Posterior vena cava (tissue), 2 donors: ENCODE data around the gene MDK. TPM values are rescaled to one million over a fixed set of nuclear protein-coding genes. Genes with fewer than 3 reads are reported as not detected.

ENCODE experiments used
- DNase-seq: peaks from one replicate; pipeline ENCODE4 v3.0.0-alpha.2; 2020; ENCODE audit warnings: low spot score
- intact Hi-C, 2 donors: fragments of 100-400 bp; cut with DNase I; formaldehyde crosslinking; loops; one replicate each; pipeline versions ENCODE4 v1.14.1 to v1.14.2; 2022 to 2023
- total RNA-seq, 2 donors: library from RNA; stranded (reverse); fragmentation: NEBNext Ultra II Directional; extraction: Animal tissue kit (Norgen Biotek cat#: 25700); gene quantifications; one replicate each; pipeline ENCODE4 v1.2.1, GENCODE V29; 2021
- donor health status: DM: yes; HTN: yes; CAD: no.
- donor health status: DM: yes; HTN: yes; CAD: no.

Gene MDK
- total RNA-seq, 2 donors from 2014 or later, result 16.6 to 28.9 TPM

DNA sequence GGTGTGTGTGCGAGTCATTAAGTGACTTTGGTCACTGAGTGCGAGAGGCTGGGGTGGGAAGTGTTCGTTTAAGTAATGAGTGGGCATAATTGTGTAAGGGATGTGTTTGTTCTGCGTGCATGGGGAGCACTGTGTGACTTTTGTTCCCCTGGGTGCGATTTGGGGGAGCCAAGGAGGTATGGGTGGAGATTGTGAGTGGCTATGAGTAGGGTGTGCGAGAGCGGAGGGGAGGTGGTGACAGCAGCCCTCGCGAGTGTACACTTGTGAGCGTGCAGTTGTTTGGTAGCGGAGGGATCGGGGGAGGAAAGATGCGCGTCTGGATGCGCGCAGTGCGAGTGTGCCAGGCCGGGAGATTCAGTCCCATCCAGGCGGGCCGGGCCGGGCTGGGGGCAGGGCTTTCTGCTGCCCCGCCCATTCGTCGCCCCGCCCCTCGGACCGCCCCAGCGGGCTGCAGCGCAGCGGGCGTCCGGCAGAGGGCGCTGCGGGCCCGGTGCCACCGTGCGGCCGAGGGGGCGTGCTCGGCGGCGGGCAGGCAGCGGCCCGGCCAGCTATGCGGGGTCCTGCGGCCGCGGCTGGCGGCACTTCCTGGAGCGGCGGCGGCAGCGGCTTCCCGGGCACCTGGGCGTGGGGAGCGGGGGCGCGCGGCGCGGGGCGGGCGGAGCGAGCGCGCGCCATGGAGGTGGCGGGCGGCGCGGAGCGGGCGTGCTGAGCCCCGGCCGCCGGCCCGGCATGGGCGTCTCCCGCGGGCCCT lies 34.4 kb upstream of the MDK start, which contains the start of gene DGKZ:
TSS of gene DGKZ (plus strand) at position 578 of the 751 bp plus-strand sequence. CDS start 197 bp downstream, outside the sequence.
- intact Hi-C loops, result no loop called here
- peak; percentile 96 for DNase-seq

DNA sequence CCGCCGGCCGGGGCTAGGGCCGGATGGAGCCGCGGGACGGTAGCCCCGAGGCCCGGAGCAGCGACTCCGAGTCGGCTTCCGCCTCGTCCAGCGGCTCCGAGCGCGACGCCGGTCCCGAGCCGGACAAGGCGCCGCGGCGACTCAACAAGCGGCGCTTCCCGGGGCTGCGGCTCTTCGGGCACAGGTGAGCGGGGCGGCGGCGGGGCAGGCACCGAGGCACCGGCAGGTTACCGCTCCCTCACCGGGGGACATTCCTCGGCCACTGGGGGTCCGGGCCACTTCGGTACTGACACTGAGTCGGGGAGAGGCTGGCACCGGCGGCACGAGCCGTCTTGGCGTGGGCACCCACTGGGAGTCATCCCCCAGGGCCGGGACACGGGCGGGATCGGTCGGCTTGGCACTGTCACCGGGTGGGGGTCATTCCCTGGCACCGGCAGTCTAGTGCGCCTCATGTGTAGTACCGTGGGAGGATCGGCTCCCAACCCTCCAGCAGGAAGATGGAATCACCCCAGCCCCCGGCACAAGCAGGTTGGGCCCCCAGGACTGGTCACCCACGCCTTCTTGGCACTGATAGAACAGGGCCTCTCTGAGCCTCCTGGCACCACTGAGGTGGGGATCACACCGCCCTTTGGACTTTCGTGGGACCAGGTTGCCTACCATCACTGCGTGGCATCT lies 33.7 kb upstream of the MDK start:
- intact Hi-C loops, result no loop called here
- DNase-seq, result peak; percentile 87

DNA sequence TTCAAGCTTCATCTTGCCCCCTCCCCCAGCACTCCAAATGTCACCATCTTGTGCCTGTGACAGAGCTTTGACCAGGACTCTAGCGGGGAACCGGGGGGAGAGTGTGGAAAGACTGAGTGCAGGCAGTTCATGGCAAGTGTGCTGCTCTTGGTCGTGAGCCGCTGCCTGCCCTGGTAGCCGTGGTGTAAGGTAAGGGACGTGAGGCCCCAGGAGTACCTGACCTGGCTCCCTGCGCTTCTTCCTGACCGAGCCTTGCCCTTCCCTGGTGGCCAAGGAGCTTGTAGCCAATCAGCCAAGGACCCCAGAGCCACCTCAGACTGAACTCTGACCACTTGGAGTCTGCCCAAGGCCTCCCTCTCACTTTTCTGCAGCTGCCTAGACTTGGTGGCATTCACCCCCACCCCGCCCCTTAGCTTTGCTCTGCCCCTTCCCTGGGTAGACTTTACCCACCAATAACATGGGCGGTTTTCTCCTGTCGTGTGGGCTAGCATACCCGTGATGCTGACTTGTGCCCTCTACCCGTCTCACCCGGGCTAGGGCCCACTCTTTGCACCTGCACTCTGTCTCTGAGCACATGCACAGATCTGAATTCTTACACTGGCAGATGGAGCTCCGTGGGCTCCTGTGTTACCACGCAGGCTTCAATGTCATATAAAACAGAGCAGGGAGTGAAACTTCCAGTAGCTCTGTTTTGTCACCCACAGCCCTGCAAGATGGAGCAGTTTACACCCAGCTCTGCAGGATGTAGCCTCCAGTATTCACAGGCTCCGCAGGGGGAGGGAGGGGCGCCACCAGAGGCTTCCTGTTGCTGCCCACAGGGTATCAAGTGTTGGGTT lies 32.7 kb upstream of the MDK start:
- no peak for DNase-seq
- intact Hi-C loops, result no loop called here

DNA sequence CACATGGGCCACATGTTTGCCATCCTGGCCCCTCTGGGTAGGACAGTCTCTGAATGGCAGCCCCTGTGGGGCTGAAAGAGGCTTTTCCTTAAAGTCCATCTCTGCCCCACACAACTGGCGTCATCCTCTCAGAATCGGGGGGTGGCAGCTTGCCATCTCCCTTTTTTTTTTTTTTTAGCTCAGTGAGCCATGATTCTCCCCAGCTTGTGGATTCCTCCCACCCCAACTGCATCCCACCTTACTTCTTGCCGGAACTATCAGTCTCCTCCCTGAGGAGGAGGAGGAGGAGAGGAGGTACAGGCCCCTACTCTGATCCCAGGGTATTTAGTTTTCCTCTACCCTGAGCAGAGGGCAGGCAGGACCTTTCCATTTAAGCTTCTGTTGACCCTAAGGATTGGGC lies 30.8 kb upstream of the MDK start:
- DNase-seq, result no peak
- intact Hi-C loops, result no loop called here

DNA sequence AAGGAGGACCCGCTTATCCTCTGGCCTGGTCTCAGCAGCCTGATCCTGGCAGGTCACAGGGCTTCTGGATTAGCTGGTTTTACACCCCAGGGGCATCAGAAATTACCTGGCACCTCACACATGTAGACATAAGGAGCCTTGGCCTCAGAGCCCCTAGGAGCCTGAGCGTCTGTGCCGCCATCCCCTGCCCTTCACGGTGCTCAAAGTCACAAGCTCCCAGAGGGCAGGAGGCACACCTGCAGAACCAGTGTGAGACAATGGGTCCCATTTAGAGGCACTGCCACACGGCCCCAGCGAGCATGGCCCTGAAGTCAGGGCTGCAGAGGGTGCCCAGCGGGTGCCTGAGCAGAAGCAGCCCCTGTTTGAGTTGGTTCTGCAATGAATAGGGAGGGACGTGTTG lies 30.3 kb upstream of the MDK start:
- intact Hi-C loops, result no loop called here
- no peak for DNase-seq

DNA sequence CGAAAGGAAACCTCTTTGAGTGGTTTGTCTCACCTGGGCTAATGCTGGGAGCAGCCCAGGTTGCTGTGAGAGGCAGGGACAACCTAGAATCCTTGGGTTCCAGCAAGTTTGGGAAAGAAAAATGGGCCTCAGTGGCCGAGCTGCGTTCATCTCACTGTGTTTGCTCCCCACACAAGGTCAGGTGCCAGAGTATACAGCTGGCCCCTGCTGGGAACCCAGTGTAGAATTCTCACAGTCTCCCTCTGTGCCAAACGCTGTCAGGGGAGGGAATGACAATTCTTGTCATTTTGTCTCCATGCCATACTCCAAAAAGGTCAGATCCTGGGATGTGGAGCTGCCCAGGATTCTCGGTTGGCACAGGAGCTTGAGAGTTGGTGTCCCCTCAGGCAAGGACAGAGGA lies 29.9 kb upstream of the MDK start:
- intact Hi-C loops, result no loop called here
- no peak for DNase-seq

DNA sequence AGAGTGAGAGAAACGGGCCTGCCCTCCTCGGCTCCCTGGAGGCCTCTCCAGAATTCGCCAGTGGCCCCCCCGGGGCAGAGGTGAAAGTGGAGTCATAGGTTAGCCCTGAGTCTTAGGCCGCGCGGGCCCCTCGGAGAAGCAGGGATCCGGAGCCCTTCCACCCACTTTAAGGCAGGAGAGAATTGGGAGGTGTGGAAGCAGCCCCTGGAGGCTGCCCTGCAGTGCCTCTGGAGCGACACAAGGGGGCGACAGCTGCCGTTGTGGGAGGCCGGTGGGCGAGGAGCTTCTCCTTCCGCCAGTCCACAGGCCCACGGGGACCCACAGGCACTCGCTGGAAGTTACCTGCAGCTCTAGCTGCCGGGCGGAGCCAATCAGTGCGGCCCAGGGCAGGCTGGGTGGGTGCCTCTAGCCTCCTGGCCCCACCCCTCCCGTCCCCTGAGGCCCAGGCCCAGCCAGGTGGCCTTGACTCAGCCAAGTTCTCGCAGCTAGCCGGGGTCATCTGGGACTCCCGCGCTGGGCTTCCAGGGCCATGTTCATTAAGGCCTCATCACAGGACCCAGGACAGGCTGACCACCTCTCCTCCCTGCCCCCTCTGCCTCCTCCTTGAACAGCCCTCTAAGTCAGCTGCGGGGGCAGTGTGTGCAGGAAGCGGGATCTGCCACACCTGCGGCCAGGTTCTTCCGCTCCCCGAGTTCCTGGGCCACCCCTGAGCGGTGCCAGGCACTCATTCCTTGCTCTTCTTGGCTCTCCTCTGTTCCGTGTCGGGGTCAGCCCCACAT lies 29.2 kb upstream of the MDK start:
- intact Hi-C loops, result no loop called here
- peak; percentile 89 for DNase-seq

DNA sequence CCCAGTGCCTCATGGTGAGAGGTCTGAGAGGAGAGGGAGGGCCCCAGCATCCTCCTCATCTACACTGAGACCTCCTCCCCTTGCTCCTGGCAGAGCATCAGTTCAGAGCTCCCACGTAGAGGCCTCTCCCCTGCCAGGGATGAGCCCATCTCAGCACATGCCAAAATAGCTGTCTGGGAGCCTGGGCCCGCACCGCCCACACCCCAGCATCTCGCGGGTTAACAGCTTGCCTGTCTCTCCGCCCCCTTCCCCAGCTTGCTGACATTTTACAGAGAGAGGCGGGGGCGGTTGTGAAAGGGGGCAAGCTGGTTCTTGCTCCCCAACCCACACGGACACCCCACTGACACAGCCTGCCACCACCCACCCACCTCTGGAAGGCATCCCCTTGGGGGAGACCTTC lies 27.8 kb upstream of the MDK start:
- no peak for DNase-seq
- intact Hi-C loops, result no loop called here

DNA sequence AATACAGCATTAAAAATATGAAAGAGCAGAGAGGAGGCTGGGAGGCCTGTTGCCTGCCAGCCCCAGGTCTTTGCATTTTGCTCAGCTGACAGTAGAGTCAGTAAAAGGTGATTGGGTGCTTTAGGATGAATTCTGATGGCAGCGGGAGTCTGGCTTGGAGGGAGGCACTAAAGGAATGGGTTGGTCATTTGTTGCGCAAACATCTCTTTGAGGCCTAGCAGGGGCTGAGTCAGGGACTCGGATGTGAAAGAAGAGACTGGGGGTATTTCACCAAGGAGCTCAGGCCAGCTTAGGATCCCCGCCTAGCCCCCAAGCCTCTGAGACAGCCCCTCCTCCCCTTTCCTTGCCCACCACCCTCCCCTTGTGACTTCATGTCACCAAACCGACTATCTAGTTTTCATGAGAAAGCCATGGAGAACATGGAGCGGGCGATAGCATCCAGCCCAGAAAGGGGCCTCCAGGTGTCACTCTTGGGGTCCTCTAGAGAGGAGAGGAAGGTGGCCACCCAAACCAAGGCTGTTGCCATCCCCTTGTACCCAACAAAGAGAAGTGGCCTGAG lies 24.5 kb upstream of the MDK start:
- intact Hi-C loops, result no loop called here
- DNase-seq, result no peak

DNA sequence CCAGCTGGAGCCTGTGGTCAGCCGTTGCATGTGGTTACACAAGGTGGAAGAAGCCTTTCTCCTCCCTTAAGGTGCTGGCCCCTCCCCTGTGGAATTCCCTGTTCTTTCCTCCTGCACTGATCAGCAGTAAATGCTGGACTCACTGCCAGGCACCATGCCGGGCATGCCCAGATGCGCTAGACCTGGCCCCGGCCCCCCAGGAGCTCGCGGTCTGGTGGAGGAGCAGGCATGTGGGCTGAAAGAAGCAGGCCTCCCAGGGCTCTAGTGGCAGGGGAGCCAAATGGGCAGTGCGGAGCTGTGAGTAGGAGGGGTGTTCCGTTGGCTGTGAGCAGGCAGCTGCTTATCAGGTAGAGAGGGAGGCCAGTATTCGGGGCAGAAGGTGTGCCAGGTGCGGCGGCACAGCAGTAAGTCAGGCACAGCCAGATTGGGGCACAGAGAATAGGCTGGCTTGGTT lies 24.0 kb upstream of the MDK start:
- intact Hi-C loops, result no loop called here
- no peak for DNase-seq

DNA sequence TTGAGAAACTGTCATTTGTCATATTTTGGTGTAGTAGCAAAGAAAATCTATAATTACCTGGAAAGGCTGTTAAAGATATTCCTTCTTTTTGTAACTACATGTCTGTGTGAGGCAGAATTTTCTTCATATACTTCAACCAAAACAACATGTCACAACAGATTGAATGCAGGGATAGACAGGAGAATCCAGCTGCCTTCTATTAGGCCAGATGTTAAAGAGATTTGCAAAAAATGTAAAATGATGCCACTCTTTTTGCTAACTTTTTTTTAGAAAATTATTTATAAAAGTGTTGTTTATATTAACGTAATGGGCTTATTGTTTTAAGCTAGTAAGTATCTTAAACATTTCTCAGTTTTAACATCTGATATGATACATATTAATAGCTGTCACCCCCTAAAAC lies 21.5 kb upstream of the MDK start:
- DNase-seq, result no peak
- intact Hi-C loops, result no loop called here

DNA sequence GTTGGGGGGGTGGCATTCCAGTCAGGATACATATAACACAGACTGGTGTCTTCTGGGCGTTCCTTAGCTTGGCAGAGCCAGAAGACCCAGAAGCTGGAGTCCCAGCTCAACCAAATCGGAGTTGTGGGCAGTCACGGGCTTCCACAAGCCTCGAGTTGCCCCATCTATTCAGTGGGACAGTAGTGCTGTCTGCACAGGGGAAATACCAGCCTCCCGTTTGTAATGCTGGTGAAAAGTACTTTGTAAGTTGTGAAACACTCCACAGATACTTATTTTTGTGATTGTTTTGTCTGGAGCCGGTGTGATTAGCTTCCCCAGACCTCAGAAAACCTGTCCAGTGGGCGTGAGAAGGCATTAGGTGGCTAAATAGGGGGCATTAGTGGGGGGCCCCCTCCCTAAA lies 20.6 kb upstream of the MDK start:
- no peak for DNase-seq

DNA sequence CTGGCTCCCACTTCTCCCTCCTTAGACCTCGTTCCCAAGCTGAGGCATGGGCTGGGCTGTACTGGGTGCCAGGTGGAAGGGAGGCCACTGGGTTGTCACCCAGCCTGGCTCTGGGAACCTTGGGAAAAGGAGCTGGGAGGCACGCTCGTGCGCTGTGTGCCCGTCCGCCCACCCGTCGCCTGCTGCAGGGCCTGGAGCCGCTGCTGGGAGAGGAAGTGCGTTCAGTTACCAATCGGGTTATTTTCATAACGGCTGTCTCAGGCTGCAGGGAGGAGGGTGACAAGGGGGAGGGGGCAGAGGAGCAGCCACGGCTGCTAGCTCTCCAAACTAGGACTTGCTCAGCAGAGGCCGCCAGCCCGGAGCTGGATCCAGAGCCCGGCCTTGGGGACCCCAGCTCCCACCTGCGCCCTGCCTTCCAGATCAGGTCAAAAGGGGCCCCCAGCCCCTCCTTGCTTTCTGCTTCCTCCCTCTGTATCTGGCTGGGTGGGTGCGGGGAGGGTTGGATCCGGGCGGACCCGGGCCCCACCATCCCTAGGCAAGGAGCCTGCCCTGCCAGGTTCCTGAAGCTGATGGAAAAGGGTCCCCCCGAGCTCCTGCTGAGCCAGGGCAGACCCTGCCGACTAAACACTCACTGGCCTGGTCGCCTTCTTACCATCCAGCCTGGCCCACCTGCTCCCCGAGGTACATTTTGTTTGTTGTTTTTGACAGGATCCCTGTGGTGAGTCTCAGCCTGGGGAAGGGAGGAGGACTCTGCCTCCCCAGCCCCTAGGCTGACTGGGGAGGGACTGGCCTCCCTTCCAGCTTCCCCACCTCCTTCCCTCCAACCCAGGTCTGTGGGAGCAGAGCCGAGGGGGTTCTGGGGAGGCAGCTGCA lies 19.9 kb upstream of the MDK start:
- intact Hi-C loops, result no loop called here
- peak; percentile 90 for DNase-seq

More for the DNA sequence above, 20.6 kb upstream of the MDK start:
- intact Hi-C loops, result no loop called here

DNA sequence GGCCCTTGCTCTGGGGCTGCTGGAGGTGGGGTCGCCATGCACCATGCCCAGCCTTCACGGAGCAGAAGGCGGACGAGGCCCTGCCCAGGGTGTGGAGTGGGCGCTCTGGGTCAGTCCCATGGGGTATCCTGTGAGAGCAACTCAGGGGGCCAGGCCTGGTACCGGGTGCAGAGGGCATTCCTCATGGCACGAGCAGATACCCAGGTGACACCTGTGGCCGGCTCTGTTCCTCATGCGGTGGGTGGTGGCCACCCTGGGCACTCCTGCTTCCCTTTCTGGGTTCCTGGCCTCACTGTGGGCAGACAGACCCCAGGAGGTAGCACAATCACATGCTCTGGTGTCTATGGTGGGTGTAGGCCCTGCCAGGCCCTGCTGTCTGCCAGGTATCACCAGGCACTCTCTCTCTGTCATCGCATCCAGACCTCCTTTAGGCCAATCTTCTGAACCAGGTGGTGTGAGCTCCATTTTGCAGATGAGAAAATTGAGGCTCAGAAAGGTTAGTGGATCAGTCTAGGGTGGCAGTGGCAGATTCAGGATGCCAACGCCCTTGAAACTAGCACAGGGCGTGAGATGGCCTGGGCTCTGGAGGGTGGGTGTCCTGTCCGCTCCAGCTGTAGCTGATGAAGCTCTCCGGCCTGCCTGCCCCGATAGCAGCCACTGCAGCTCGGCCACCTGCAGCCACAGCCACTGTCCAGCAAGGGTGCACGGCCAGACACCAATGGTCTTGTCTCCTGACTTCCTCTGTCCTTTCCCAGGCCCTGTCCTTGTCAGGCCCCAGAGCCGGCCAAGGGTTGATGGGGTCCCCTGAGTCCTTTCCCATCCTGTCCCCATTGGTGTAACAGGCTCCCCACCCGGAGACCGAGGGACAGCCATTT lies 19.1 kb upstream of the MDK start:
- intact Hi-C loops, result no loop called here
- DNase-seq, result no peak

DNA sequence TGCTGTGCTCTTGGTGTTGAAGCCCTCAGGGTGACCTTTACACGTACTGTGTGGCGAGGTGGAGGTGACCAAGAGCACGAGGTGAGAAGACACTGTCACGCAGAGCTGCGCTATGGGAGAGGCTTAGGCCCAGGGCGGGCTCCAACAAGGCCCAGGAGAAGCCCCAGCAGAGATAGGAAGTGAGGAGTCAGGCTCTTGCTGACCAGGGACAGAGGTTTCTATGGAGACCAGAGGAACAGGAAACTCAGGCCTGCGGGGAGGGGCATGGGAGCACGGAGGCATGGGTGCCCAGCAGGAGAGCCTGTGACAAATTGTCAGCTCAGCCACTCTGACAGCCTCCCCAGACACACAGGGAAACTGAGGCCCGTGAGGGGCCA lies 18.4 kb upstream of the MDK start:
- intact Hi-C loops, result no loop called here
- peak; percentile 90 for DNase-seq

DNA sequence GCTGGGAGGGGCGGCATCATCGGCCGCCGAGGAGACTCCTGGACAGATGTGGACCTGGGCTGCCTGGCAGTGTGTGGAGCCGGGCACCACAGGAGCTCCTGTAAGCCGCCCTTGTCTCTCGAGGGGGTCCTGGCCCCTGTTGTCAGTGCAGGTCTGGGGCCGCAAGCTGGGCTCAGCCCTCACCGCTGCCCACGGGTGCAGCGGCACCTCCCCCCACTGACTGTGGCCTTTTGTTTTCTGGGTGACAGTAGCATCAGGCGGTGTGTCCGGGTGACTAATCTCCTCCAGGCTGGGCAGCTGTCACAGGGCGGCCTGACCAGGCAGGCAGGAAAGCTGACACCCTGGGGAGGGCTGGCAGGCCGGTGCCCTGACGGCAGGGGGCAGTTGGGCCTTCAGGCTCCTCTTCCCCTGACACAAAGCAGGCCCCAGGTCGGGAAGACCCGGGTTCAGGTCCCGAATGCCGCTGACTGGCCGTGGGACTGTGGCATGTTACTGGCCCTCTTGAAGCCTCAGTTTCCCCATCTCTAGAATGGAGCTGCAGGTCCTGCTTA lies 17.9 kb upstream of the MDK start:
- no peak for DNase-seq
- intact Hi-C loops, result no loop called here

DNA sequence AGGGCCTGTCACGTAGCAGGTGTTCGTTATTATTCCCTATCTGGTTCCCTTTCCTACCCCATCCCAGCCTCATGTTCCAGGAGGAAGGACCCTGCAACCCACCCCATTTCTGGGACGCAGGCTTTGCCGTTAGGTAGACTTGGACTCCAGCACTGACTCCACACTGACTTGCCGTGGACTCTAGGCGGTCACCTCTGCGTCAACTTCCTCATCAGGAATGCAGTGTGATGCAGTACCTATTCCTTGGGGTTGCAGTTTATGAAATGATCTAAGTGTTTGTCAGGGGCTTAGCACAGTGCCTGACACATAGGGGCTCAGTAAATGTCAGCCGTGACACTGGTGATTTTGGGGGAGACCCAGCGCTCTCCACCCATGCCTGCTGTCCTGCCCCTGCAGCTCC lies 17.4 kb upstream of the MDK start:
- DNase-seq, result no peak
- intact Hi-C loops, result no loop called here
